A673 (cell line): Measurements from ENCODE around the gene ADAM23. TPM values are rescaled to one million over a fixed set of nuclear protein-coding genes. Genes with fewer than 3 reads are reported as not detected.

Experiments
- BruUV-seq: library from RNA; stranded (reverse); fragments of 400-500 nt; replicated peaks from 2 replicates; lab custom pipeline; 2021; lab: Mats Ljungman, UMichigan
- CTCF ChIA-PET: fragments of 300-600 bp; sonication (Branson Sonifier 250); formaldehyde crosslinking; loops from one replicate; lab custom pipeline; 2022; ENCODE audit warnings: antibody characterized with exemption; lab: Charles Lee
- POLR2A ChIA-PET: fragments of 300-600 bp; sonication (Branson Sonifier 250); formaldehyde crosslinking; loops from one replicate; lab custom pipeline; 2022; ENCODE audit warnings: antibody characterized with exemption; ENCODE audit not compliant: low non-redundant PET; lab: Charles Lee
- DNase-seq: peaks from one replicate; pipeline ENCODE4 v3.0.0-alpha.2; 2015; ENCODE audit warnings: low spot score
- H3K27ac ChIP-seq: fragments of 200-600 bp; sonication (generic); 2 replicates; pipeline ENCODE4 v1.5.1; 2016; ENCODE audit warnings: mixed run types, low read depth, mild to moderate bottlenecking, mixed read lengths, antibody characterized with exemption, low read length; ENCODE audit not compliant: poor library complexity, severe bottlenecking
- H3K27me3 ChIP-seq: fragments of 200-600 bp; sonication (generic); replicated peaks from 2 replicates; pipeline ENCODE4 v1.6.1; 2017; ENCODE audit warnings: mixed run types, low read depth, mild to moderate bottlenecking, mixed read lengths, antibody characterized with exemption, low read length; ENCODE audit not compliant: insufficient read depth, poor library complexity
- H3K36me3 ChIP-seq: fragments of 200-600 bp; sonication (generic); 2 replicates; pipeline ENCODE4 v1.6.1; 2016; ENCODE audit warnings: mixed run types, mild to moderate bottlenecking, mixed read lengths, antibody characterized with exemption, low read length; ENCODE audit not compliant: insufficient read depth, poor library complexity, severe bottlenecking
- H3K4me1 ChIP-seq: fragments of 200-600 bp; sonication (generic); 2 replicates; pipeline ENCODE4 v1.6.1; 2017; ENCODE audit warnings: mixed run types, mild to moderate bottlenecking, mixed read lengths, antibody characterized with exemption, low read length; ENCODE audit not compliant: insufficient read depth, poor library complexity, severe bottlenecking
- H3K4me3 ChIP-seq: fragments of 200-600 bp; sonication (generic); 2 replicates; pipeline ENCODE4 v1.5.1; 2016; ENCODE audit warnings: low read depth, mixed run types, mild to moderate bottlenecking, mixed read lengths, low read length; ENCODE audit not compliant: poor library complexity, severe bottlenecking
- H3K9me3 ChIP-seq: fragments of 200-600 bp; sonication (generic); 2 replicates; pipeline ENCODE4 v1.6.1; 2016; ENCODE audit warnings: mixed run types, low read depth, mild to moderate bottlenecking, mixed read lengths, antibody characterized with exemption, low read length; ENCODE audit not compliant: poor library complexity, severe bottlenecking
- CTCF ChIP-seq: fragments of 300-800, 200-600 bp; sonication (generic); conservative IDR thresholded peaks from 2 replicates; pipeline ENCODE4 v1.5.1; 2017; ENCODE audit warnings: low read depth, mild to moderate bottlenecking, antibody characterized with exemption, low read length, moderate library complexity, mixed read lengths
- EZH2 ChIP-seq: fragments of 200-600 bp; sonication (generic); IDR thresholded peaks from 2 replicates; pipeline ENCODE4 v1.6.1; 2017; ENCODE audit warnings: borderline replicate concordance, low read depth, mild to moderate bottlenecking, mixed read lengths, antibody characterized with exemption, low read length; ENCODE audit not compliant: poor library complexity, severe bottlenecking
- intact Hi-C: fragments of 100-400 bp; cut with micrococcal nuclease; formaldehyde crosslinking; loops from one replicate; pipeline ENCODE4 v1.10.0; 2022; ENCODE audit not compliant: unreplicated experiment
- total RNA-seq: library from RNA; stranded (reverse); gene quantifications from 2 replicates; pipeline ENCODE4 v1.2.3, GENCODE V29; 2021

The ADAM23 gene
- total RNA-seq, 1 experiment from 2014 or later = 0.21 TPM

GRCh38 chr2:206635015-206635414 lies 191.7 kb downstream of the ADAM23 start:
- H3K36me3 ChIP-seq = no peaks in the 10 kb centered on the region
- DNase-seq = no peak
- CTCF ChIA-PET = no interaction called here
- H3K4me1 ChIP-seq = no peaks in the 10 kb centered on the region
- no TSS peak for BruUV-seq
- intact Hi-C loops = no loop called here
- POLR2A ChIA-PET = no interaction called here
- no peak overlapping the region for H3K27ac ChIP-seq
- H3K9me3 ChIP-seq = no peaks in the 10 kb centered on the region
- H3K4me3 ChIP-seq = no peak overlapping the region
- TF ChIP-seq CTCF = no peak
- TF ChIP-seq EZH2 = no peak
- H3K27me3 ChIP-seq = peaks cover 26% of the 10 kb centered on the region

GRCh38 chr2:206639636-206640035 lies 196.3 kb downstream of the ADAM23 start:
- intact Hi-C loops = no loop called here
- Histone ChIP-seq H3K27ac (no peak overlapping the region), H3K36me3 (no peaks in the 10 kb centered on the region), H3K4me3 (no peak overlapping the region), H3K27me3 (peaks cover 58% of the 10 kb centered on the region), H3K9me3 (no peaks in the 10 kb centered on the region), H3K4me1 (no peaks in the 10 kb centered on the region)
- TF ChIP-seq CTCF (no peak), EZH2 (no peak)
- POLR2A ChIA-PET = no interaction called here
- CTCF ChIA-PET = no interaction called here
- DNase-seq = no peak
- BruUV-seq = no TSS peak

GRCh38 chr2:206641226-206641625 lies 197.9 kb downstream of the ADAM23 start:
- DNase-seq = no peak
- TF ChIP-seq CTCF (no peak), EZH2 (no peak)
- Histone ChIP-seq H3K4me1 (no peaks in the 10 kb centered on the region), H3K27ac (no peak overlapping the region), H3K27me3 (peaks cover 50% of the 10 kb centered on the region), H3K9me3 (no peaks in the 10 kb centered on the region), H3K4me3 (no peak overlapping the region), H3K36me3 (no peaks in the 10 kb centered on the region)
- no TSS peak for BruUV-seq
- ChIA-PET POLR2A (no interaction called here), CTCF (no interaction called here)
- intact Hi-C loops = no loop called here
